ENCODE results near the gene MTPN. TPM values are rescaled to one million over a fixed set of nuclear protein-coding genes. Genes with fewer than 3 reads are reported as not detected.

MTPN gene
- total RNA-seq, 4 donors from 2014 or later: 79.7 to 102 (median 85.6) TPM

- DNase-seq (ENCODE audit: low spot score) (no peak), ATAC-seq (ENCODE audit: low FRiP score) (no peak)
- TF ChIP-seq, protein P1, sequence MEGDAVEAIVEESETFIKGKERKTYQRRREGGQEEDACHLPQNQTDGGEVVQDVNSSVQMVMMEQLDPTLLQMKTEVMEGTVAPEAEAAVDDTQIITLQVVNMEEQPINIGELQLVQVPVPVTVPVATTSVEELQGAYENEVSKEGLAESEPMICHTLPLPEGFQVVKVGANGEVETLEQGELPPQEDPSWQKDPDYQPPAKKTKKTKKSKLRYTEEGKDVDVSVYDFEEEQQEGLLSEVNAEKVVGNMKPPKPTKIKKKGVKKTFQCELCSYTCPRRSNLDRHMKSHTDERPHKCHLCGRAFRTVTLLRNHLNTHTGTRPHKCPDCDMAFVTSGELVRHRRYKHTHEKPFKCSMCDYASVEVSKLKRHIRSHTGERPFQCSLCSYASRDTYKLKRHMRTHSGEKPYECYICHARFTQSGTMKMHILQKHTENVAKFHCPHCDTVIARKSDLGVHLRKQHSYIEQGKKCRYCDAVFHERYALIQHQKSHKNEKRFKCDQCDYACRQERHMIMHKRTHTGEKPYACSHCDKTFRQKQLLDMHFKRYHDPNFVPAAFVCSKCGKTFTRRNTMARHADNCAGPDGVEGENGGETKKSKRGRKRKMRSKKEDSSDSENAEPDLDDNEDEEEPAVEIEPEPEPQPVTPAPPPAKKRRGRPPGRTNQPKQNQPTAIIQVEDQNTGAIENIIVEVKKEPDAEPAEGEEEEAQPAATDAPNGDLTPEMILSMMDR (IDR thresholded peaks at IDR 0.05): no peak
Observed at GRCh38 chr7:136015638-136016037, 38.5 kb upstream of the MTPN start.

DNA sequence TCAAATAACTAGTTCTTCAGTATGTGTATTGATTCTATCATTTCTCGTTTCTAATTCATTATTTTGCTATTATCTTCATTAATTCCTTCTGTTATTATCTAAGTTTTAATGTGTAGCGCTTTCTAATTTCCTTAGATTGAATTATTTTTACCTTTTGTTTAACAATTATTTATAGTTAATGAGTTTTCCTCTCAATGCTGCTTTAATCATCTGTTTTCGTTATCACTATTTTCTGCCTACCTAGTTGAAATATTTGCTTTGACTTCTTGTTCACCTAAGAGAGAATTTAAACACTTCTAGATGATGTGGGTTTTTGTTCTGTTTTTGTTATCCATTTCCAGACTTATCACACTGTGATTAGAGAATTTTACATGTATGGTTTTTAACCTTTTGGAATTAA, 37.5 kb upstream of the MTPN start:
- DNase-seq (ENCODE audit: low spot score): no peak
- ATAC-seq (ENCODE audit: low FRiP score): no peak
- TF ChIP-seq, protein P1 (IDR thresholded peaks at IDR 0.05): no peak

GRCh38 chr7:136012238-136012637, 35.1 kb upstream of the MTPN start:
- ATAC-seq (ENCODE audit: low FRiP score) (no peak), DNase-seq (ENCODE audit: low spot score) (no peak)
- TF ChIP-seq, protein P1 (IDR thresholded peaks at IDR 0.05): no peak

GRCh38 chr7:136009488-136010079, 32.4 kb upstream of the MTPN start:
- TF ChIP-seq, protein P1 (IDR thresholded peaks at IDR 0.05): peak in 2 of 3 donors; percentile 36 to 74
- ATAC-seq (ENCODE audit: low FRiP score): no peak
- no peak for DNase-seq (ENCODE audit: low spot score)

GRCh38 chr7:136006208-136006607, 29.0 kb upstream of the MTPN start:
- DNase-seq (ENCODE audit: low spot score): no peak
- ATAC-seq (ENCODE audit: low FRiP score): no peak
- TF ChIP-seq, protein P1 (IDR thresholded peaks at IDR 0.05): no peak

DNA sequence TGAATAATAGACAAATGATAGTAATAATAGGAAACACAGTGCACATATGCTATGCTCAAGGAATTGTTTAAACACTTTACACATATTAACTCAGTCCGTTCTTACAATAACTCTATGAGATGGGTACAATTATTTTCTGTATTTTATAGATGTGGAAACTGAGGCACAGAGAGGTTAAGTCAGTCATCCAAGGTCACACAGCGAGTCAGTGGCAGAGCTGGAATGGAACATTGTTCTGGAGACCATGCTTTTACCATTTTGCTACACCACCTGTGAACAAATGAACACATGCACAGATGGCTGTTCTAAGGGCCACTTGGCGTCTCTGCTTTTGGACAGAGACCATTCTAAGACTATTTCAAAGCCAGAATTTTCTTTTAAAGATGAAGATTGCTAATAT, 26.9 kb upstream of the MTPN start:
- no peak for DNase-seq (ENCODE audit: low spot score)
- TF ChIP-seq, protein P1 (IDR thresholded peaks at IDR 0.05): no peak
- no peak for ATAC-seq (ENCODE audit: low FRiP score)

DNA sequence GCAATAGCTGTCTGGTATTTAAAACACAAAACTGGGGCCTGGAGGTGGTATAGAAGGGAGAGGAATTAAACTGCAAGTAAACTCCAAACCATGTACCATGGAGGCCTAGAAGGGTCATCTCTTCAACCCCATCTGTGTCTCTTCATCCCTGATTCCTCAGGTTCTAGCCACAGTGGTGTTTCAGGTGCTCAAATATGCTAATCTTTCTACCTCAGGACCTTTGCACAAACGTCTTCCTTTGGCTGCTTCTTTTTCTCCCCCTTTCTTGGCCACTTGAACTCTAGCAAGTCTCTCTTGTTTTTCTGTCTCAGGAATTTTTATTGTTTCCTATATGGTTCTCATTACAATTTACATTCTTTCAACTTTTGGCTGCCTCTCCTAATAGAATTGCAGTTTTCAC, 25.6 kb upstream of the MTPN start:
- no peak for ATAC-seq (ENCODE audit: low FRiP score)
- DNase-seq (ENCODE audit: low spot score): no peak

More for the DNA sequence above, 25.6 kb upstream of the MTPN start:
- TF ChIP-seq, protein P1 (IDR thresholded peaks at IDR 0.05): no peak

All from omental fat pad (tissue), 4 donors.